Fibroblast of lung (primary cell): ENCODE measurements around the gene TMEM252. TPM values are rescaled to one million over a fixed set of nuclear protein-coding genes. Genes with fewer than 3 reads are reported as not detected.

ENCODE experiments used
- DNase-seq, 2 donors: peaks; one replicate each; pipeline versions ENCODE4 v3.0.0 to v3.0.0-alpha.2; 2010; ENCODE audit warnings: low read depth in 2 of 2
- H2AFZ ChIP-seq: 2 replicates; pipeline ENCODE4 v1.5.1; 2012; ENCODE audit warnings: low read length, control low read depth, inconsistent platforms
- H3K27ac ChIP-seq: 2 replicates; pipeline ENCODE4 v1.5.1; 2011; ENCODE audit warnings: low read length, control low read depth; ENCODE audit not compliant: insufficient read depth
- H3K27me3 ChIP-seq: 2 replicates; pipeline ENCODE4 v1.5.1; 2011; ENCODE audit warnings: mild to moderate bottlenecking, low read length; ENCODE audit not compliant: control insufficient read depth, insufficient read depth
- H3K36me3 ChIP-seq: 2 replicates; pipeline ENCODE4 v1.5.1; 2011; ENCODE audit warnings: low read length; ENCODE audit not compliant: control insufficient read depth, insufficient read depth
- H3K4me1 ChIP-seq: 2 replicates; pipeline ENCODE4 v1.5.1; 2011; ENCODE audit warnings: low read length; ENCODE audit not compliant: control insufficient read depth, insufficient read depth; ENCODE audit errors: extremely low read depth
- H3K4me2 ChIP-seq: 2 replicates; pipeline ENCODE4 v1.5.1; 2011; ENCODE audit warnings: low read length, control low read depth; ENCODE audit not compliant: insufficient read depth; ENCODE audit errors: extremely low read depth
- H3K4me3 ChIP-seq, 4 experiments: fragments of 200-600 bp in 1 of 4; sonication (generic) in 1 of 4; replicated peaks in 1 of 4; 2 replicates each; pipeline ENCODE4 v1.5.1; 2011 to 2016; ENCODE audit warnings: low read length in 4 of 4, low read depth in 3 of 4, mild to moderate bottlenecking in 3 of 4, control low read depth in 2 of 4, inconsistent platforms in 1 of 4, mixed read lengths in 1 of 4; ENCODE audit not compliant: insufficient read depth in 1 of 4; ENCODE audit errors: control extremely low read depth in 1 of 4
- H3K79me2 ChIP-seq: 2 replicates; pipeline ENCODE4 v1.5.1; 2012; ENCODE audit warnings: mild to moderate bottlenecking, low read length, inconsistent platforms; ENCODE audit not compliant: control insufficient read depth, insufficient read depth
- H3K9ac ChIP-seq: 2 replicates; pipeline ENCODE4 v1.5.1; 2011; ENCODE audit warnings: mild to moderate bottlenecking, low read length, control low read depth; ENCODE audit not compliant: insufficient read depth
- H3K9me3 ChIP-seq: 2 replicates; pipeline ENCODE4 v1.5.1; 2012; ENCODE audit warnings: low read depth, low read length; ENCODE audit not compliant: control insufficient read depth, insufficient read depth
- H4K20me1 ChIP-seq: 2 replicates; pipeline ENCODE4 v1.5.1; 2011; ENCODE audit warnings: low read length; ENCODE audit not compliant: control insufficient read depth, insufficient read depth; ENCODE audit errors: extremely low read depth
- CTCF ChIP-seq, 2 donors: IDR thresholded peaks in 1 of 2; conservative IDR thresholded peaks in 1 of 2; 1 replicate in 1 of 2; 2 replicates in 1 of 2; pipeline ENCODE4 v1.5.1; 2011 to 2012; ENCODE audit warnings: low read length in 2 of 2, control low read depth in 1 of 2, inconsistent platforms in 1 of 2, low read depth in 1 of 2, mild to moderate bottlenecking in 1 of 2
- EZH2 ChIP-seq: IDR thresholded peaks from 2 replicates; pipeline ENCODE4 v1.5.1; 2012; ENCODE audit warnings: low read length, control low read depth, mild to moderate bottlenecking; ENCODE audit errors: missing control alignments
- polyA plus RNA-seq, 2 donors: library from polyadenylated mRNA; depleted of rRNA in 1 of 2; stranded (reverse) in 1 of 2; unstranded in 1 of 2; fragments of >200 nt; gene quantifications; 2 replicates each; pipeline ENCODE4 v1.2.1, GENCODE V29; 2011 to 2012; ENCODE audit warnings: missing spikeins in 1 of 2
- total RNA-seq: library from RNA; depleted of rRNA; stranded (reverse); fragments of >200 nt; gene quantifications from 2 replicates; pipeline ENCODE4 v1.2.1, GENCODE V29; 2014

Gene TMEM252
- total and polyA plus RNA-seq, 2 donors (not counting 1 experiment from before 2014, with no cell fraction given), result not detected

- Histone ChIP-seq H3K9ac (no peak overlapping the region), H2AFZ (no peak overlapping the region), H3K9me3 (no peaks in the 10 kb centered on the region), H3K4me1 (peaks cover 13% of the 10 kb centered on the region), H3K4me2 (peak overlapping the region; percentile 3), H3K27ac (peak overlapping the region; percentile 74), H4K20me1 (no peaks in the 10 kb centered on the region), H3K36me3 (no peaks in the 10 kb centered on the region), H3K79me2 (no peaks in the 10 kb centered on the region), H3K4me3 (no peak overlapping the region), H3K27me3 (no peaks in the 10 kb centered on the region)
- DNase-seq, result peak; percentile 65 to 69
- TF ChIP-seq EZH2 (no peak), CTCF (conservative IDR thresholded peaks at IDR 0.05 in 1 of 2, IDR thresholded peaks at IDR 0.05 in 1 of 2; ENCODE audit: low read depth in 1 of 2, low read length in 2 of 2) (no peak)
Observed at GRCh38 chr9:68500457-68501381, 40.0 kb downstream of the TMEM252 start.

DNA sequence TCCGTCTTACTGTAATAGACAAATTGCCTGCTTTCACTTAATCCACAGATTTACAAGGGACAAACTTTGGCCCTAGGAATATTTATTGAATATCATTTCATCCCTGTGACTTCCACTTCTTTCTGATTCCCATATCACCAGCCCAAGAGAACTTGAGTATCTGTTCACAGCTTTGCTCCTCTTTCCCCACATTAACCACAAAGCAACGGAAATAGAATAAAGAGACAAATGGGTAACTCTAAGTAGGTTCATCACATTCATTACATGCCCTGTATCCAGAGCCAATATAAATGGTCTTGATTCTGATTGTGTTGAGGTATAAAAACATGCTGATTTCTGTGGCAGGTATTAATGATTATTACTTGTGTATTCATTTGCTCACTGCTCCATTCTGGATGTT is 41.9 kb downstream of the TMEM252 start:
- DNase-seq, result no peak
- TF ChIP-seq EZH2, result no peak
- no peak for TF ChIP-seq CTCF (conservative IDR thresholded peaks at IDR 0.05 in 1 of 2, IDR thresholded peaks at IDR 0.05 in 1 of 2; ENCODE audit: low read depth in 1 of 2, low read length in 2 of 2)
- no peak overlapping the region for H3K9ac ChIP-seq

GRCh38 chr9:68497629-68498028 is 43.1 kb downstream of the TMEM252 start:
- Histone ChIP-seq H3K79me2 (no peaks in the 10 kb centered on the region), H3K36me3 (no peaks in the 10 kb centered on the region), H3K9ac (no peak overlapping the region), H3K27ac (no peak overlapping the region), H3K4me1 (peaks cover 16% of the 10 kb centered on the region), H3K27me3 (no peaks in the 10 kb centered on the region), H3K9me3 (no peaks in the 10 kb centered on the region), H2AFZ (no peak overlapping the region), H3K4me3 (no peak overlapping the region), H3K4me2 (no peak overlapping the region), H4K20me1 (no peaks in the 10 kb centered on the region)
- no peak for DNase-seq
- TF ChIP-seq CTCF (conservative IDR thresholded peaks at IDR 0.05 in 1 of 2, IDR thresholded peaks at IDR 0.05 in 1 of 2; ENCODE audit: low read depth in 1 of 2, low read length in 2 of 2) (no peak), EZH2 (no peak)

More for the DNA sequence above, 41.9 kb downstream of the TMEM252 start:
- H3K27ac ChIP-seq, result no peak overlapping the region
- H3K4me2 ChIP-seq, result no peak overlapping the region
- H4K20me1 ChIP-seq, result no peaks in the 10 kb centered on the region
- H3K79me2 ChIP-seq, result no peaks in the 10 kb centered on the region
- H3K36me3 ChIP-seq, result no peaks in the 10 kb centered on the region
- H2AFZ ChIP-seq, result no peak overlapping the region
- no peaks in the 10 kb centered on the region for H3K27me3 ChIP-seq
- H3K9me3 ChIP-seq, result no peaks in the 10 kb centered on the region
- peaks cover 16% of the 10 kb centered on the region for H3K4me1 ChIP-seq
- H3K4me3 ChIP-seq, result no peak overlapping the region
